ENCODE data around the gene DUOXA1.
A peak's percentile ranks its signal among the peaks of the same experiment; 100 is the strongest.
"Not testable (repeated sequence)": the region's sequence is repeated elsewhere in the genome, so short reads cannot be mapped to it uniquely, and the experiment has no call there.

DUOXA1 gene

DNA sequence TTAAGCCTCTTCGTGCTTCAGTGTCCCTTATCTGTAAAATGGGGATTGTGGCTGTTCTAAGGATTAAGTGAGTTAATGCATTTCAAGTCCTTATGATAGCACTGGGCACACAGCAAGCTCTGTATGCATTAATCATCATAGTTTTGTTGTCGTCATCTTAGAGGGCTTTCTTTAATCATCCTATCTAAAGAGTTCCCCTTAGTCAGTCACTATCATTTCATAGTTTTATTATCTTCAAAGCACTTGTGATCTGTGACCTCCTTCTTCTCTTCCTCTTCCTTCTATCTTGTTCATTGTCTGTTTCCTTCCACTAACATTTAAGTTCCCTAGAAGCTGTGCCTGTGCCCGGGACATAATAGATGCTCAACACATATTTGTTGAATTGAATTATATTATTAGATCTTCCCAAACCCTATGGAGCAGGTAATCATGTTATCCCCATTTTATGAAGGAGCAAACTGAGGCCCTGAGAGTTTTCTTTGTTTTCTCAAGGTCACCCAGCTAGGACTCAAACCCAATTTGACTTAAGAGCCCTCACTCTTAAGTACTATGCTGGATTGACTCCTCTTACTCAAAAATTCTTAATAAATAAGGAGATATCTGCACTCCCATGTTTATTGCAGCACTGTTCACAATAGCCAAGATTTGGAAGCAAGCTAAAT is 39.8 kb downstream of the DUOXA1 start:
- TF ChIP-seq CTCF (IDR thresholded peaks at IDR 0.05; ENCODE audit: low read depth, low read length, missing control alignments): no peak
- H3K4me3 ChIP-seq (ENCODE audit: low read depth, low read length): no peak overlapping the region
- no peak for DNase-seq (ENCODE audit: low read depth)

- H3K4me3 ChIP-seq (ENCODE audit: low read depth, low read length): no peak overlapping the region
- TF ChIP-seq CTCF (IDR thresholded peaks at IDR 0.05; ENCODE audit: low read depth, low read length, missing control alignments): no peak
- no peak for DNase-seq (ENCODE audit: low read depth)
Measured at GRCh38 chr15:45088801-45089711, 40.6 kb downstream of the DUOXA1 start.

- no peak overlapping the region for H3K4me3 ChIP-seq (ENCODE audit: low read depth, low read length)
- DNase-seq (ENCODE audit: low read depth): no peak
- peak; percentile 31 for TF ChIP-seq CTCF (IDR thresholded peaks at IDR 0.05; ENCODE audit: low read depth, low read length, missing control alignments)
Measured at GRCh38 chr15:45087513-45087912, 42.2 kb downstream of the DUOXA1 start.

DNA sequence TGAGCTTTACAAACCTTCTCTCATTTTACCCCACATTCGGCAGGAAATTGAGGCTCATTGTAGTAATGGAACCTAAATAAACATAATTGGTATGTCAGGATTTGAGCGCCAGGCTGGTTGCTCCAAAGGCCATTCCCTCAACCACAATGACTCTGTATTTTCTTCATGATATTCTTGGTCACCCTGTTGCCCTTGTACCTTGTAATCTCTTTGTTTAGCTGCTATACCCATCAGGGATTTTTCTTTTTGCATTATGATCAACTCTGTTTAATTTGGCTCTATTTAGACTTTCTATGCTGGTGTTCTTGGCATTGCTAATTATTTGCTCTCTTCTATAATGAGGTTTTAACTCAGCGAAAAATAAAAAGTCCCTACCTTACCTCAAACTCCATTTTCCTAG is 45.5 kb downstream of the DUOXA1 start:
- no peak for TF ChIP-seq CTCF (IDR thresholded peaks at IDR 0.05; ENCODE audit: low read depth, low read length, missing control alignments)
- H3K4me3 ChIP-seq (ENCODE audit: low read depth, low read length): no peak overlapping the region
- no peak for DNase-seq (ENCODE audit: low read depth)

GRCh38 chr15:45083223-45083622 is 46.5 kb downstream of the DUOXA1 start:
- TF ChIP-seq CTCF (IDR thresholded peaks at IDR 0.05; ENCODE audit: low read depth, low read length, missing control alignments): no peak
- H3K4me3 ChIP-seq (ENCODE audit: low read depth, low read length): no peak overlapping the region
- no peak for DNase-seq (ENCODE audit: low read depth)

DNA sequence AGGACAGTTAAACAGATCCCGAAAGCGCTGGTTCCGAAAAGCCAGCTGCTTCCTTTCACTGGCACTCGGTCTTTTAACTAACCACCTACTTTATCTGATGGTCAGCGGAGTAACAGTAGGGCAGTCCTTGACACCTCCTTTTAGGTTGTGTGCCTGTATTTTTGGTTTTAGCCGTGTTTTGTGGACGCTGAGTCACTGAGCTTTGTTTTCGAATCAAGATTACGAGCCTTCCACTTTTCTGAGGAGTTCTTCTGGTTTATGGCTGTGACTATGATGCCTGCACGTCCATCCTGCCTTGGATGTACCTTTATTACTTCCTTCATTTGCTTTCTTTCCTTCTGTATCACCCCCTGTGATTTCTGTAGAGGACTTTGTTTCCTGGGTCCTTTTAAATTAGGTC is 47.3 kb downstream of the DUOXA1 start:
- not testable (repeated sequence) for DNase-seq (ENCODE audit: low read depth); H3K4me3 ChIP-seq (ENCODE audit: low read depth, low read length)

DNA sequence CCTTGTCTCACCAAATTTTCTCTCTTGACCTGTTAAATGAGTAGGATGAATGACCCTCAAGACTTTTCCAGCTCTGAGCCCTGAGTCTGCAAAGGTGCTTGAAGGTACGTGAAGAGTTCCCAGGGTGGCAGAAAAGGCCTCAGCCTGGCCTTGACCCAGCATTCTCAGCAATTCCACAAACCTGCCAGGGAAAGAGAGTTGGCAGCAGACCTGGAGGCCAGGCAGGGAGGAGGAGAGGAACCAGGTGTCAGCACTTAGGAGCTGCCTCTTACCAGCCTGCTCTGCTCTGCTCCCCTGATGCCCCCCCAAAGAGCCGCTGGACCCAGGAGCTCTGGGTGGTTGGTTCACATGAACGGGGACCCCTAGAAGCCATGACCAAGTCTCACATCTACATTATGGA is 49.1 kb downstream of the DUOXA1 start:
- DNase-seq (ENCODE audit: low read depth); H3K4me3 ChIP-seq (ENCODE audit: low read depth, low read length): not testable (repeated sequence)

- not testable (repeated sequence) for H3K4me3 ChIP-seq (ENCODE audit: low read depth, low read length); DNase-seq (ENCODE audit: low read depth)
Measured at GRCh38 chr15:45079628-45080246, 49.9 kb downstream of the DUOXA1 start.

GRCh38 chr15:45079201-45079600 is 50.5 kb downstream of the DUOXA1 start:
- DNase-seq (ENCODE audit: low read depth); H3K4me3 ChIP-seq (ENCODE audit: low read depth, low read length): not testable (repeated sequence)

GRCh38 chr15:45077391-45077790 is 52.3 kb downstream of the DUOXA1 start:
- DNase-seq (ENCODE audit: low read depth); H3K4me3 ChIP-seq (ENCODE audit: low read depth, low read length): not testable (repeated sequence)

DNA sequence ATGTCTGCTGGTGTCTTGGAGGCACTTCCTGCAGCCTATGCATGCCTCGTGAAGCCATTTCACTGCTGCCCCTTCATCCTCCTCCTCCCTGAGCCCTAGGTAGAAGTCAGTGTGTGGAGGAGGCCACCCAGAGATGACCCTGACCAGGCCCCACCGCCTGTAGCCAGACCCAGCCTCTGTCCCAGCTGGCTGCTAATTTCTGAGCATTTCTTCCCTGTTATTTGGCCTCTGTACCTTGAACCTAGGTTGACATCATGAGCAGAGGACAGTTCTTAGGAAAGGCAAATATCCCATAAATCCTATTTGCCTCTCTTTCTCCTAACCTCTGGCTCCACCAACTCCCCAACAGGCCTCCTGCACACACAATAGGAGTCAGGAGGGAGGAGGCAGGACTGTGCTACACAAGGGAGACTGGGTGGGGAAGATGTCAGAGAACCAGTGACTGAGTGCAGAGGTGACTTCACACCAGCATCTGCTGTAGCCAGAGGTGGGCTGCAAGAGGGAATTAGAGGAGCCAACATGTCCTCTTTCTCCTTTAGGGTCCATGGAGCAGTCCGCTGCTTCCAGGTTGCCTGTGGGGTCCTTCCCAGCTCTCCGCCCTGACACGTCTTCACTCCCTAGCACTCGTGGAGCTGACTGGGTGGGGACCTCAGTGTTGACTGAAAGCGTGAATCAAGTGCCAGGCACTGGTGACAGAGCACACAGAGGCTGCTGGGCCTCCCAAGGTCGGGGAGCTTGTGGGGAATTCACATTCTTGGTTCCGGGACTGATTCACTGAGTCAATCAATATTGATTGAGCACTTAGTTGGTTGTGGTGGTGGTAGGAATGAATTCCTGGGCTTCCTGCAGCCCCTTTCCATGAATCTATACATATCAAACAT is 54.0 kb downstream of the DUOXA1 start:
- H3K4me3 ChIP-seq (ENCODE audit: low read depth, low read length); DNase-seq (ENCODE audit: low read depth): not testable (repeated sequence)
